ENCODE data around the gene CPNE1.

CPNE1 gene

GRCh38 chr20:35698298-35699126 is 33.8 kb upstream of the CPNE1 start:
- Histone ChIP-seq H3K79me2 (ENCODE audit: low read length) (peaks cover 40% of the 10 kb centered on the region), H3K36me3 (replicated peaks; ENCODE audit: low read depth, low read length) (peaks cover 26% of the 10 kb centered on the region), H2AFZ (ENCODE audit: low read depth, low read length) (peak overlapping the region; percentile 41), H3K4me3 (ENCODE audit: low read length) (peak overlapping the region; percentile 80), H3K27me3 (ENCODE audit: low read depth, low read length) (no peaks in the 10 kb centered on the region), H3K9me3 (ENCODE audit: insufficient read depth, low read length) (no peaks in the 10 kb centered on the region), H3K9ac (ENCODE audit: low read length) (peak overlapping the region; percentile 82), H3K27ac (ENCODE audit: low read length) (peak overlapping the region; percentile 64; the same call in 1 of the 2 replicates), H4K20me1 (ENCODE audit: insufficient read depth, low read length) (0 out of 2 replicates have a peak, but pooled peaks cover 6% of the 10 kb centered on the region), H3K4me2 (ENCODE audit: low read length) (peak overlapping the region; percentile 72), H3K4me1 (ENCODE audit: low read length) (peaks cover 19% of the 10 kb centered on the region)
- no peak for TF ChIP-seq EZH2phosphoT487 (IDR thresholded peaks at IDR 0.05; ENCODE audit: low read depth)
- no peak for TF ChIP-seq CTCF (IDR thresholded peaks at IDR 0.05; ENCODE audit: low read depth, low read length)

GRCh38 chr20:35697696-35698297 is 33.1 kb upstream of the CPNE1 start:
- no peaks in the 10 kb centered on the region for H3K9me3 ChIP-seq (ENCODE audit: insufficient read depth, low read length)
- H3K4me3 ChIP-seq (ENCODE audit: low read length): peak overlapping the region; percentile 80
- H3K79me2 ChIP-seq (ENCODE audit: low read length): peaks cover 40% of the 10 kb centered on the region
- H4K20me1 ChIP-seq (ENCODE audit: insufficient read depth, low read length): 0 out of 2 replicates have a peak, but pooled peaks cover 6% of the 10 kb centered on the region
- no peaks in the 10 kb centered on the region for H3K27me3 ChIP-seq (ENCODE audit: low read depth, low read length)
- TF ChIP-seq EZH2phosphoT487 (IDR thresholded peaks at IDR 0.05; ENCODE audit: low read depth) (no peak), CTCF (IDR thresholded peaks at IDR 0.05; ENCODE audit: low read depth, low read length) (no peak)
- peaks cover 19% of the 10 kb centered on the region for H3K4me1 ChIP-seq (ENCODE audit: low read length)
- peaks cover 21% of the 10 kb centered on the region for H3K36me3 ChIP-seq (replicated peaks; ENCODE audit: low read depth, low read length)
- no peak overlapping the region for H3K27ac ChIP-seq (ENCODE audit: low read length)
- no peak overlapping the region for H2AFZ ChIP-seq (ENCODE audit: low read depth, low read length)
- H3K9ac ChIP-seq (ENCODE audit: low read length): no peak overlapping the region; the same call in 1 of the 2 replicates
- peak overlapping the region; percentile 72 for H3K4me2 ChIP-seq (ENCODE audit: low read length)

- H3K4me1 ChIP-seq (ENCODE audit: low read length): peaks cover 19% of the 10 kb centered on the region
- H3K4me3 ChIP-seq (ENCODE audit: low read length): no peak overlapping the region
- H3K27me3 ChIP-seq (ENCODE audit: low read depth, low read length): no peaks in the 10 kb centered on the region
- no peak overlapping the region for H3K27ac ChIP-seq (ENCODE audit: low read length)
- peaks cover 12% of the 10 kb centered on the region for H3K36me3 ChIP-seq (replicated peaks; ENCODE audit: low read depth, low read length)
- no peak for TF ChIP-seq EZH2phosphoT487 (IDR thresholded peaks at IDR 0.05; ENCODE audit: low read depth)
- TF ChIP-seq CTCF (IDR thresholded peaks at IDR 0.05; ENCODE audit: low read depth, low read length): no peak
- no peak overlapping the region for H3K9ac ChIP-seq (ENCODE audit: low read length)
- H3K4me2 ChIP-seq (ENCODE audit: low read length): no peak overlapping the region
- peaks cover 36% of the 10 kb centered on the region for H3K79me2 ChIP-seq (ENCODE audit: low read length)
- no peak overlapping the region for H2AFZ ChIP-seq (ENCODE audit: low read depth, low read length)
- no peaks in the 10 kb centered on the region for H3K9me3 ChIP-seq (ENCODE audit: insufficient read depth, low read length)
- no peaks in the 10 kb centered on the region for H4K20me1 ChIP-seq (ENCODE audit: insufficient read depth, low read length)
Observed at GRCh38 chr20:35695978-35696377, 31.3 kb upstream of the CPNE1 start.

- Histone ChIP-seq H3K4me2 (ENCODE audit: low read length) (no peak overlapping the region), H3K27me3 (ENCODE audit: low read depth, low read length) (no peaks in the 10 kb centered on the region), H3K4me3 (ENCODE audit: low read length) (no peak overlapping the region), H3K4me1 (ENCODE audit: low read length) (peaks cover 13% of the 10 kb centered on the region), H3K9me3 (ENCODE audit: insufficient read depth, low read length) (no peaks in the 10 kb centered on the region), H3K79me2 (ENCODE audit: low read length) (peaks cover 29% of the 10 kb centered on the region), H3K36me3 (replicated peaks; ENCODE audit: low read depth, low read length) (peaks cover 15% of the 10 kb centered on the region), H4K20me1 (ENCODE audit: insufficient read depth, low read length) (no peaks in the 10 kb centered on the region), H3K27ac (ENCODE audit: low read length) (no peak overlapping the region), H2AFZ (ENCODE audit: low read depth, low read length) (no peak overlapping the region), H3K9ac (ENCODE audit: low read length) (no peak overlapping the region)
- TF ChIP-seq EZH2phosphoT487 (IDR thresholded peaks at IDR 0.05; ENCODE audit: low read depth) (no peak), CTCF (IDR thresholded peaks at IDR 0.05; ENCODE audit: low read depth, low read length) (peak; percentile 18; the same call in 1 of the 2 replicates)
Observed at GRCh38 chr20:35695245-35695749, 30.6 kb upstream of the CPNE1 start.
